A549 (cell line): ENCODE measurements around the gene SLC22A2.

Experiments
- CHD2 ChIP-seq: fragments of 150-350 bp; IDR thresholded peaks from 2 replicates; pipeline ENCODE4 v1.6.1; 2014; ENCODE audit warnings: low read length; ENCODE audit not compliant: partially characterized antibody
- ESRRA ChIP-seq: fragments of 150-350 bp; IDR thresholded peaks from 2 replicates; pipeline ENCODE4 v1.6.1; 2014; ENCODE audit warnings: mild to moderate bottlenecking, low read length, borderline replicate concordance
- KDM1A ChIP-seq: fragments of 200-600 bp; sonication (generic); IDR thresholded peaks from 2 replicates; pipeline ENCODE4 v1.6.1; 2016; ENCODE audit warnings: low read depth, mild to moderate bottlenecking
- MYC ChIP-seq: IDR thresholded peaks from 2 replicates; pipeline ENCODE4 v1.6.1; 2012; ENCODE audit warnings: mild to moderate bottlenecking, inconsistent platforms, low read length, improper control_type of control experiment, borderline replicate concordance
- NPAS2 ChIP-seq: fragments of 250-450 bp; sonication (Bioruptor Pico); IDR thresholded peaks from 2 replicates; pipeline ENCODE4 v1.8.0; 2022; ENCODE audit warnings: mild to moderate bottlenecking, moderate library complexity, borderline replicate concordance
- NR3C1 ChIP-seq: fragments of >200 bp; sonication (Bioruptor Twin); formaldehyde crosslinking; IDR thresholded peaks from 3 replicates; pipeline ENCODE4 v1.6.1; 2017
- ZFP36 ChIP-seq: fragments of 450-650 bp; IDR thresholded peaks from 2 replicates; pipeline ENCODE4 v1.6.1; 2014; ENCODE audit warnings: borderline replicate concordance; ENCODE audit not compliant: partially characterized antibody
- TF ChIP-seq, protein P1 (sequence below): fragments of >200 bp; sonication (Bioruptor Twin); formaldehyde crosslinking; IDR thresholded peaks from 3 replicates; pipeline ENCODE4 v1.5.1; 2016

DNA sequence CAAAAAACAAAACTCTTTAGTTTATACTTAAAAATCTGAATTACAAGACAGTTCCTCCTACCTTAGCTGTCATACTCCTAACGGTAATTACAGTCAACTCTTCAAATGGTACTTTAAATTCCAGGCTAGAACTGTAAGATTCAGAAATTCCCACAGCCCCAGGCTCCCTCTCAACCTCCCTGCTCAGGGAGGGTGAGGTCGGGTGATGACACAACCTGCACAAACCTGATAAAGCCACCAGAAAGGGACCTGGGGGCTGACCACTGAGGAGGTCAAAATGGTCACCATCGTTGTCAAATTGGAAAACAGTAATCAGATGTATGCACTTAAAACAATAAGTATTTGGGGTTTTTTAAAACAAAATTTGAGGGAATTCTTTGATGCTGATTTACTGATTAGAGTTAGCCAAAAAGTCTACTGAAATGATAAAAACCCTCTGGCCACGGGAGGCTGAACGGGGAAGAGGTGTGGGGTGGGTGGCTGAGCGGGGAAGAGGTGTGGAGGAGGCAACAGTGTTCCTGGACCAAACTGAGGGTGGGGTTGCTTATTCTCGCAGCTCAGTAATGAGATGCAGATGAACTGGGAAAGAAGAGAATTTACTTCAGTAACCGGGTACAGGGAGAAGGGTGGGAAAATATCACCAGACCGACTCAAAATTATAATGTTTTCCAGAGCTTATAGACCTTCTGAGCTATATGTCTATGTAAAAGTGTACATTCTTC lies 84.7 kb downstream of the SLC22A2 start:
- TF ChIP-seq, protein P1, sequence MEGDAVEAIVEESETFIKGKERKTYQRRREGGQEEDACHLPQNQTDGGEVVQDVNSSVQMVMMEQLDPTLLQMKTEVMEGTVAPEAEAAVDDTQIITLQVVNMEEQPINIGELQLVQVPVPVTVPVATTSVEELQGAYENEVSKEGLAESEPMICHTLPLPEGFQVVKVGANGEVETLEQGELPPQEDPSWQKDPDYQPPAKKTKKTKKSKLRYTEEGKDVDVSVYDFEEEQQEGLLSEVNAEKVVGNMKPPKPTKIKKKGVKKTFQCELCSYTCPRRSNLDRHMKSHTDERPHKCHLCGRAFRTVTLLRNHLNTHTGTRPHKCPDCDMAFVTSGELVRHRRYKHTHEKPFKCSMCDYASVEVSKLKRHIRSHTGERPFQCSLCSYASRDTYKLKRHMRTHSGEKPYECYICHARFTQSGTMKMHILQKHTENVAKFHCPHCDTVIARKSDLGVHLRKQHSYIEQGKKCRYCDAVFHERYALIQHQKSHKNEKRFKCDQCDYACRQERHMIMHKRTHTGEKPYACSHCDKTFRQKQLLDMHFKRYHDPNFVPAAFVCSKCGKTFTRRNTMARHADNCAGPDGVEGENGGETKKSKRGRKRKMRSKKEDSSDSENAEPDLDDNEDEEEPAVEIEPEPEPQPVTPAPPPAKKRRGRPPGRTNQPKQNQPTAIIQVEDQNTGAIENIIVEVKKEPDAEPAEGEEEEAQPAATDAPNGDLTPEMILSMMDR: no peak
- no peak for TF ChIP-seq ESRRA
- TF ChIP-seq CHD2: no peak
- TF ChIP-seq NPAS2 (CRISPR knock-in tag): no peak
- no peak for TF ChIP-seq NR3C1
- no peak for TF ChIP-seq KDM1A
- no peak for TF ChIP-seq MYC
- no peak for TF ChIP-seq ZFP36
